22Rv1 (cell line): Measurements from ENCODE around the gene CABLES1.

Source experiments
- ZFX ChIP-seq: fragments of 450-650 bp; IDR thresholded peaks from 2 replicates; pipeline ENCODE4 v1.6.1; 2017; ENCODE audit warnings: antibody characterized with exemption, borderline replicate concordance
- TF ChIP-seq, protein P1 (sequence below): fragments of 450-650 bp; IDR thresholded peaks from 2 replicates; pipeline ENCODE4 v1.5.1; 2017; ENCODE audit warnings: mild to moderate bottlenecking

DNA sequence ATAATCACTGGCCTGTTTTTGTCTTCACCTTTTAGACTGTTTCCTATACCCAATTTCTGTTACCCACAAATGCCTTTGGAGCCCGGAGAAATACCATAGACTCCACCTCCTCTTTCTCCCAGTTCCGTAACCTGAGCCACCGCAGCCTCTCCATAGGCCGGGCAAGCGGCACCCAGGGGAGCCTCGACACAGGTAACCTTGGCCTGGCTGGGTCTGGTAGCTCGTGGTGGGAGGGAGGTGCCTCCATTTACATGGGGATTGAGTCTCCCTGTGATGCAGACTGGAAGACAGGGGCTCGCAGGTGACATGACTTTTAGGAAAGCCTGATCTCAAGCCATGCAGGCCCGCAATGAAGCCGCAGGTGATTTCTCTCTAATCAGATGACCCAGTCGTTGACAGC is 100.6 kb downstream of the CABLES1 start:
- TF ChIP-seq, protein P1, sequence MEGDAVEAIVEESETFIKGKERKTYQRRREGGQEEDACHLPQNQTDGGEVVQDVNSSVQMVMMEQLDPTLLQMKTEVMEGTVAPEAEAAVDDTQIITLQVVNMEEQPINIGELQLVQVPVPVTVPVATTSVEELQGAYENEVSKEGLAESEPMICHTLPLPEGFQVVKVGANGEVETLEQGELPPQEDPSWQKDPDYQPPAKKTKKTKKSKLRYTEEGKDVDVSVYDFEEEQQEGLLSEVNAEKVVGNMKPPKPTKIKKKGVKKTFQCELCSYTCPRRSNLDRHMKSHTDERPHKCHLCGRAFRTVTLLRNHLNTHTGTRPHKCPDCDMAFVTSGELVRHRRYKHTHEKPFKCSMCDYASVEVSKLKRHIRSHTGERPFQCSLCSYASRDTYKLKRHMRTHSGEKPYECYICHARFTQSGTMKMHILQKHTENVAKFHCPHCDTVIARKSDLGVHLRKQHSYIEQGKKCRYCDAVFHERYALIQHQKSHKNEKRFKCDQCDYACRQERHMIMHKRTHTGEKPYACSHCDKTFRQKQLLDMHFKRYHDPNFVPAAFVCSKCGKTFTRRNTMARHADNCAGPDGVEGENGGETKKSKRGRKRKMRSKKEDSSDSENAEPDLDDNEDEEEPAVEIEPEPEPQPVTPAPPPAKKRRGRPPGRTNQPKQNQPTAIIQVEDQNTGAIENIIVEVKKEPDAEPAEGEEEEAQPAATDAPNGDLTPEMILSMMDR = no peak
- TF ChIP-seq ZFX = no peak
